ENCODE measurements around the gene CFHR5. TPM values are rescaled to one million over a fixed set of nuclear protein-coding genes. Genes with fewer than 3 reads are reported as not detected.
"Not testable (repeated sequence)": the region's sequence is repeated elsewhere in the genome, so short reads cannot be mapped to it uniquely, and the experiment has no call there.

Gene CFHR5
- total RNA-seq, 1 experiment from 2014 or later: not detected

- in situ Hi-C loops (cut with HindIII; ENCODE audit: low pct_unique_long_range_greater_than_20kb, low sequenced_read_pairs): no loop called here
- DNase-seq (ENCODE audit: low read depth, low spot score): no peak
Measured at GRCh38 chr1:197008861-197009260, 31.5 kb downstream of the CFHR5 start.

- in situ Hi-C loops (cut with HindIII; ENCODE audit: low pct_unique_long_range_greater_than_20kb, low sequenced_read_pairs): no loop called here
- no peak for DNase-seq (ENCODE audit: low read depth, low spot score)
Measured at GRCh38 chr1:197011614-197012013, 34.3 kb downstream of the CFHR5 start.

GRCh38 chr1:197013234-197013633, 35.9 kb downstream of the CFHR5 start:
- in situ Hi-C loops (cut with HindIII; ENCODE audit: low pct_unique_long_range_greater_than_20kb, low sequenced_read_pairs): no loop called here
- peak; percentile 5 for DNase-seq (ENCODE audit: low read depth, low spot score)

- no peak for DNase-seq (ENCODE audit: low read depth, low spot score)
- in situ Hi-C loops (cut with HindIII; ENCODE audit: low pct_unique_long_range_greater_than_20kb, low sequenced_read_pairs): no loop called here
Measured at GRCh38 chr1:197016751-197017150, 39.4 kb downstream of the CFHR5 start.

- in situ Hi-C loops (cut with HindIII; ENCODE audit: low pct_unique_long_range_greater_than_20kb, low sequenced_read_pairs): no loop called here
- peak; percentile 3 for DNase-seq (ENCODE audit: low read depth, low spot score)
Measured at GRCh38 chr1:197017558-197018146, 40.3 kb downstream of the CFHR5 start.

- in situ Hi-C loops (cut with HindIII; ENCODE audit: low pct_unique_long_range_greater_than_20kb, low sequenced_read_pairs): no loop called here
Measured at GRCh38 chr1:197021716-197022115, 44.4 kb downstream of the CFHR5 start.

GRCh38 chr1:197024460-197024859, 47.1 kb downstream of the CFHR5 start:
- in situ Hi-C loops (cut with HindIII; ENCODE audit: low pct_unique_long_range_greater_than_20kb, low sequenced_read_pairs): no loop called here
- no peak for DNase-seq (ENCODE audit: low read depth, low spot score)

More at GRCh38 chr1:197021716-197022115, 44.4 kb downstream of the CFHR5 start:
- DNase-seq (ENCODE audit: low read depth, low spot score): no peak

GRCh38 chr1:197027359-197027758, 50.0 kb downstream of the CFHR5 start:
- in situ Hi-C loops (cut with HindIII; ENCODE audit: low pct_unique_long_range_greater_than_20kb, low sequenced_read_pairs): no loop called here
- DNase-seq (ENCODE audit: low read depth, low spot score): no peak

GRCh38 chr1:197029749-197030148, 52.4 kb downstream of the CFHR5 start:
- in situ Hi-C loops (cut with HindIII; ENCODE audit: low pct_unique_long_range_greater_than_20kb, low sequenced_read_pairs): no loop called here
- DNase-seq (ENCODE audit: low read depth, low spot score): no peak

GRCh38 chr1:197034631-197035339, 57.4 kb downstream of the CFHR5 start:
- DNase-seq (ENCODE audit: low read depth, low spot score); in situ Hi-C loops (cut with HindIII; ENCODE audit: low pct_unique_long_range_greater_than_20kb, low sequenced_read_pairs): not testable (repeated sequence)

GRCh38 chr1:197036861-197037260, 59.5 kb downstream of the CFHR5 start:
- DNase-seq (ENCODE audit: low read depth, low spot score): no peak
- in situ Hi-C loops (cut with HindIII; ENCODE audit: low pct_unique_long_range_greater_than_20kb, low sequenced_read_pairs): no loop called here

- no peak for DNase-seq (ENCODE audit: low read depth, low spot score)
- in situ Hi-C loops (cut with HindIII; ENCODE audit: low pct_unique_long_range_greater_than_20kb, low sequenced_read_pairs): no loop called here
Measured at GRCh38 chr1:197041486-197042353, 64.4 kb downstream of the CFHR5 start.

- DNase-seq (ENCODE audit: low read depth, low spot score): no peak
- in situ Hi-C loops (cut with HindIII; ENCODE audit: low pct_unique_long_range_greater_than_20kb, low sequenced_read_pairs): no loop called here
Measured at GRCh38 chr1:197042676-197043341, 65.5 kb downstream of the CFHR5 start.

GRCh38 chr1:197049100-197049499, 71.7 kb downstream of the CFHR5 start:
- in situ Hi-C loops (cut with HindIII; ENCODE audit: low pct_unique_long_range_greater_than_20kb, low sequenced_read_pairs): no loop called here

More at GRCh38 chr1:197049100-197049499, 71.7 kb downstream of the CFHR5 start:
- DNase-seq (ENCODE audit: low read depth, low spot score): no peak

Data from SK-MEL-5 (cell line).